Measurements from ENCODE around the gene THSD4.
A peak's percentile ranks its signal among the peaks of the same experiment; 100 is the strongest.
"Not testable (repeated sequence)": the region's sequence is repeated elsewhere in the genome, so short reads cannot be mapped to it uniquely, and the experiment has no call there.

The THSD4 gene

GRCh38 chr15:71197620-71198019 is 82.3 kb downstream of the THSD4 start:
- no peak for DNase-seq

- no peak for DNase-seq
Observed at GRCh38 chr15:71198846-71199245, 83.6 kb downstream of the THSD4 start.

- no peak for DNase-seq
Observed at GRCh38 chr15:71199384-71200351, 84.4 kb downstream of the THSD4 start.

- DNase-seq: peak; percentile 97
Observed at GRCh38 chr15:71201477-71201876, 86.2 kb downstream of the THSD4 start.

GRCh38 chr15:71202712-71203111 is 87.4 kb downstream of the THSD4 start:
- peak; percentile 90 for DNase-seq

GRCh38 chr15:71203586-71204474 is 88.6 kb downstream of the THSD4 start:
- peak; percentile 77 for DNase-seq

- no peak for DNase-seq
Observed at GRCh38 chr15:71207141-71207540, 91.9 kb downstream of the THSD4 start.

- DNase-seq: no peak
Observed at GRCh38 chr15:71212146-71212545, 96.9 kb downstream of the THSD4 start.

- not testable (repeated sequence) for DNase-seq
Observed at GRCh38 chr15:71213943-71214342, 98.7 kb downstream of the THSD4 start.

GRCh38 chr15:71215126-71215894 is 100.0 kb downstream of the THSD4 start:
- no peak for DNase-seq

- DNase-seq: no peak
Observed at GRCh38 chr15:71218272-71218805, 103.1 kb downstream of the THSD4 start.

GRCh38 chr15:71219101-71219500 is 103.8 kb downstream of the THSD4 start:
- no peak for DNase-seq

GRCh38 chr15:71219645-71220044 is 104.4 kb downstream of the THSD4 start:
- no peak for DNase-seq

- no peak for DNase-seq
Observed at GRCh38 chr15:71220828-71221227, 105.6 kb downstream of the THSD4 start.

GRCh38 chr15:71221417-71221816 is 106.1 kb downstream of the THSD4 start:
- no peak for DNase-seq

GRCh38 chr15:71223516-71223915 is 108.2 kb downstream of the THSD4 start:
- DNase-seq: no peak

- no peak for DNase-seq
Observed at GRCh38 chr15:71224024-71224423, 108.8 kb downstream of the THSD4 start.

- DNase-seq: no peak
Observed at GRCh38 chr15:71225851-71226250, 110.6 kb downstream of the THSD4 start.

GRCh38 chr15:71226536-71227455 is 111.5 kb downstream of the THSD4 start:
- DNase-seq: no peak

GRCh38 chr15:71228403-71228802 is 113.1 kb downstream of the THSD4 start:
- DNase-seq: no peak

GRCh38 chr15:71230303-71230702 is 115.0 kb downstream of the THSD4 start:
- no peak for DNase-seq

Measured in NCI-H69 (cell line).